Tibial artery (tissue), 4 donors: ENCODE data around the gene OR6F1.
"Not testable (repeated sequence)": the region's sequence is repeated elsewhere in the genome, so short reads cannot be mapped to it uniquely, and the experiment has no call there.

Experiments
- DNase-seq, 2 donors: peaks; one replicate each; pipeline ENCODE4 v3.0.0-alpha.2; 2019
- H3K27ac ChIP-seq, 2 donors: fragments of 200-600 bp; sonication (generic) in 1 of 2; 1 replicate in 1 of 2; 2 replicates in 1 of 2; pipeline ENCODE4 v1.5.1; 2018 to 2019; ENCODE audit warnings: mild to moderate bottlenecking in 1 of 2
- H3K27me3 ChIP-seq, 2 donors: fragments of 200-600 bp; sonication (generic) in 1 of 2; one replicate each; pipeline versions ENCODE4 v1.5.1 to v1.6.0; 2016 to 2019
- H3K36me3 ChIP-seq, 3 donors: fragments of 200-600 bp; sonication (generic) in 2 of 3; one replicate each; pipeline ENCODE4 v1.5.1; 2016 to 2019; ENCODE audit warnings: mild to moderate bottlenecking in 2 of 3
- H3K4me1 ChIP-seq, 4 donors: fragments of 200-600 bp; sonication (generic) in 2 of 4; 1 replicate in 3 of 4; 2 replicates in 1 of 4; pipeline ENCODE4 v1.5.1; 2016 to 2019
- H3K4me3 ChIP-seq, 2 donors: fragments of 200-600 bp; sonication (generic) in 1 of 2; 1 replicate in 1 of 2; 2 replicates in 1 of 2; pipeline ENCODE4 v1.5.1; 2018 to 2019; ENCODE audit warnings: mild to moderate bottlenecking in 2 of 2
- H3K9me3 ChIP-seq, 3 donors: fragments of 200-600 bp; sonication (generic) in 1 of 3; one replicate each; pipeline ENCODE4 v1.5.1; 2016 to 2019
- CTCF ChIP-seq, 2 experiments: fragments of 200-600 bp in 1 of 2; fragments of 450-650 bp in 1 of 2; IDR thresholded peaks; one replicate each; pipeline ENCODE4 v1.5.1; 2017 to 2019; ENCODE audit warnings: antibody characterized with exemption in 2 of 2, mild to moderate bottlenecking in 1 of 2, moderate library complexity in 1 of 2
- intact Hi-C: fragments of 100-400 bp; cut with DNase I; formaldehyde crosslinking; loops from one replicate; pipeline ENCODE4 v1.15.0; 2023; ENCODE audit warnings: low total_unique reads

Gene OR6F1

GRCh38 chr1:247716546-247716945 is at the start of gene OR6F1:
TSS of gene OR6F1 (minus strand) at chr1:247716646. CDS start at chr1:247712755, 3,891 bp downstream.
- Histone ChIP-seq H3K36me3 (no peaks in the 10 kb centered on the region), H3K9me3 (peaks cover 0 to 6% (median 6%) of the 10 kb centered on the region in 3 donors), H3K27ac (no peak within 1 kb of the TSS), H3K27me3 (no peaks in the 10 kb centered on the region), H3K4me1 (no peaks in the 10 kb centered on the region), H3K4me3 (no peak within 1 kb of the TSS)
- no peak for DNase-seq
- no peak for TF ChIP-seq CTCF (IDR thresholded peaks at IDR 0.05)
- intact Hi-C loops, result no loop called here

- no peaks in the 10 kb centered on the region for H3K27me3 ChIP-seq
- H3K27ac ChIP-seq, result no peak within 1 kb of the TSS
- intact Hi-C loops, result no loop called here
- no peak within 1 kb of the TSS for H3K4me3 ChIP-seq
- H3K9me3 ChIP-seq, result no peaks in the 10 kb centered on the region
- no peak for DNase-seq
- H3K36me3 ChIP-seq, result no peaks in the 10 kb centered on the region
- H3K4me1 ChIP-seq, result no peaks in the 10 kb centered on the region
- TF ChIP-seq CTCF (IDR thresholded peaks at IDR 0.05), result no peak
These were observed 44.0 kb upstream of the OR6F1 start, which contains the start of gene OR1C1 for GRCh38 chr1:247760456-247760855. TSS of gene OR1C1 (minus strand) at chr1:247760556. CDS start at chr1:247758406, 2,150 bp downstream.

- H3K27ac ChIP-seq, H3K27me3 ChIP-seq, H3K36me3 ChIP-seq, H3K9me3 ChIP-seq, H3K4me1 ChIP-seq, intact Hi-C loops, DNase-seq, H3K4me3 ChIP-seq: not testable (repeated sequence)
These were observed 37.9 kb upstream of the OR6F1 start for GRCh38 chr1:247754311-247754710.

- no peak overlapping the region for H3K4me3 ChIP-seq
These were observed 33.4 kb upstream of the OR6F1 start for GRCh38 chr1:247749870-247750269.

GRCh38 chr1:247748041-247748440 is 31.6 kb upstream of the OR6F1 start, which contains the start of gene OR14A2:
TSS of gene OR14A2 (minus strand) at chr1:247748141.
- no peak for TF ChIP-seq CTCF (IDR thresholded peaks at IDR 0.05)
- Histone ChIP-seq H3K4me1 (no peaks in the 10 kb centered on the region), H3K27me3 (no peaks in the 10 kb centered on the region), H3K27ac (no peak within 1 kb of the TSS), H3K4me3 (no peak within 1 kb of the TSS), H3K36me3 (no peaks in the 10 kb centered on the region), H3K9me3 (peaks cover 0 to 3% (median 0%) of the 10 kb centered on the region in 3 donors)
- intact Hi-C loops, result no loop called here
- no peak for DNase-seq

More at GRCh38 chr1:247749870-247750269, 33.4 kb upstream of the OR6F1 start:
- no peak for DNase-seq
- no peak overlapping the region for H3K27ac ChIP-seq
- H3K27me3 ChIP-seq, result no peaks in the 10 kb centered on the region
- no peaks in the 10 kb centered on the region for H3K36me3 ChIP-seq
- intact Hi-C loops, result no loop called here
- peaks cover 0 to 3% (median 0%) of the 10 kb centered on the region in 3 donors for H3K9me3 ChIP-seq
- no peaks in the 10 kb centered on the region for H3K4me1 ChIP-seq
- no peak for TF ChIP-seq CTCF (IDR thresholded peaks at IDR 0.05)

- H3K9me3 ChIP-seq, result peaks cover 0 to 3% (median 0%) of the 10 kb centered on the region in 3 donors
- TF ChIP-seq CTCF (IDR thresholded peaks at IDR 0.05), result no peak
- H3K27me3 ChIP-seq, result no peaks in the 10 kb centered on the region
- no peak for DNase-seq
- intact Hi-C loops, result no loop called here
- H3K4me1 ChIP-seq, result no peaks in the 10 kb centered on the region
- no peak overlapping the region for H3K4me3 ChIP-seq
- no peak overlapping the region for H3K27ac ChIP-seq
- H3K36me3 ChIP-seq, result no peaks in the 10 kb centered on the region
These were observed 31.2 kb upstream of the OR6F1 start for GRCh38 chr1:247747616-247748015.
